Keratinocyte (primary cell): ENCODE data around the gene MAP7D1. TPM values are rescaled to one million over a fixed set of nuclear protein-coding genes. Genes with fewer than 3 reads are reported as not detected.

Experiments
- DNase-seq: peaks from one replicate; pipeline ENCODE4 v3.0.0-alpha.2; 2011; ENCODE audit warnings: low read depth, missing footprints, low spot score
- FAIRE-seq: peaks from 2 replicates; lab custom pipeline; 2011; peaks lifted over from hg19 to GRCh38; lab: Jason Lieb, UNC
- H2AFZ ChIP-seq: 2 replicates; pipeline ENCODE4 v1.6.0; 2012; ENCODE audit warnings: low read length, control low read depth, inconsistent platforms; ENCODE audit not compliant: control insufficient read depth
- H3K27ac ChIP-seq: 2 replicates; pipeline ENCODE4 v1.5.1; 2011; ENCODE audit warnings: low read length; ENCODE audit not compliant: control insufficient read depth, insufficient read depth
- H3K27me3 ChIP-seq: 3 replicates; pipeline ENCODE4 v1.6.0; 2011; ENCODE audit warnings: low read length; ENCODE audit not compliant: control insufficient read depth, insufficient read depth; ENCODE audit errors: extremely low read depth
- H3K36me3 ChIP-seq, 2 experiments: 2 replicates in 1 of 2; 3 replicates in 1 of 2; pipeline ENCODE4 v1.5.1; 2011; ENCODE audit warnings: low read length in 2 of 2, mild to moderate bottlenecking in 1 of 2; ENCODE audit not compliant: control insufficient read depth in 2 of 2, insufficient read depth in 2 of 2; ENCODE audit errors: extremely low read depth in 1 of 2
- H3K4me1 ChIP-seq: 3 replicates; pipeline ENCODE4 v1.5.1; 2011; ENCODE audit warnings: low read length; ENCODE audit not compliant: control insufficient read depth, insufficient read depth; ENCODE audit errors: extremely low read depth
- H3K4me2 ChIP-seq: 3 replicates; pipeline ENCODE4 v1.6.0; 2011; ENCODE audit warnings: low read depth, low read length; ENCODE audit not compliant: control insufficient read depth, insufficient read depth; ENCODE audit errors: extremely low read depth
- H3K4me3 ChIP-seq, 3 experiments: fragments of 200-600 bp in 1 of 3; sonication (generic) in 1 of 3; 2 replicates in 2 of 3; 3 replicates in 1 of 3; pipeline ENCODE4 v1.5.1; 2011 to 2016; ENCODE audit warnings: low read length in 3 of 3, mild to moderate bottlenecking in 3 of 3, control low read depth in 2 of 3, inconsistent platforms in 1 of 3, low read depth in 1 of 3, mixed read lengths in 1 of 3, mixed run types in 1 of 3, moderate library complexity in 1 of 3; ENCODE audit not compliant: control insufficient read depth in 2 of 3, insufficient read depth in 2 of 3; ENCODE audit errors: extremely low read depth in 1 of 3
- H3K79me2 ChIP-seq: 2 replicates; pipeline ENCODE4 v1.6.0; 2012; ENCODE audit warnings: low read length; ENCODE audit not compliant: control insufficient read depth, insufficient read depth
- H3K9ac ChIP-seq: 3 replicates; pipeline ENCODE4 v1.6.0; 2011; ENCODE audit warnings: low read length; ENCODE audit not compliant: control insufficient read depth, insufficient read depth; ENCODE audit errors: extremely low read depth
- H3K9me1 ChIP-seq: 3 replicates; pipeline ENCODE4 v1.6.0; 2011; ENCODE audit warnings: low read length; ENCODE audit not compliant: control insufficient read depth, insufficient read depth; ENCODE audit errors: extremely low read depth
- H3K9me3 ChIP-seq: 2 replicates; pipeline ENCODE4 v1.5.1; 2012; ENCODE audit warnings: low read depth, low read length; ENCODE audit not compliant: control insufficient read depth
- H4K20me1 ChIP-seq: 3 replicates; pipeline ENCODE4 v1.6.0; 2011; ENCODE audit warnings: low read length; ENCODE audit not compliant: control insufficient read depth, insufficient read depth; ENCODE audit errors: extremely low read depth
- EZH2 ChIP-seq: IDR thresholded peaks from one replicate; pipeline ENCODE4 v1.6.1; 2012; ENCODE audit warnings: inconsistent platforms, mild to moderate bottlenecking, low read length, moderate library complexity
- dilution Hi-C: fragments of 300-500 bp; cut with MboI; formaldehyde crosslinking; loops from one replicate; pipeline ENCODE4 v1.7.0; 2020; ENCODE audit warnings: low sequenced_read_pairs; ENCODE audit not compliant: extremely low pct_ligation_motif_present
- polyA plus RNA-seq, 5 experiments: library from polyadenylated mRNA; depleted of rRNA in 3 of 5; stranded (reverse) in 3 of 5; stranded (forward) in 1 of 5; unstranded in 1 of 5; fragments of >200 nt; gene quantifications; 1 replicate in 1 of 5; 2 replicates in 3 of 5; 3 replicates in 1 of 5; pipeline versions ENCODE4 v1.2.1 to v1.2.3, GENCODE V29; 2011 to 2012; ENCODE audit warnings: missing spikeins in 2 of 5, low read depth in 1 of 5, low replicate concordance in 1 of 5
- TF ChIP-seq, protein P1 (sequence below), 3 experiments: IDR thresholded peaks in 1 of 3; conservative IDR thresholded peaks in 1 of 3; optimal IDR thresholded peaks in 1 of 3; 2 replicates in 2 of 3; 3 replicates in 1 of 3; pipeline versions ENCODE3 to v1.5.1; 2011; ENCODE audit warnings: low read length in 3 of 3, mild to moderate bottlenecking in 3 of 3, moderate library complexity in 2 of 3, control low read depth in 1 of 3, inconsistent platforms in 1 of 3; ENCODE audit not compliant: insufficient read depth in 2 of 3; ENCODE audit errors: extremely low read depth in 1 of 3

The MAP7D1 gene
- polyA plus RNA-seq, 1 donor (not counting 4 experiments of a cell fraction or from before 2014, with no cell fraction given): 75.0 TPM

DNA sequence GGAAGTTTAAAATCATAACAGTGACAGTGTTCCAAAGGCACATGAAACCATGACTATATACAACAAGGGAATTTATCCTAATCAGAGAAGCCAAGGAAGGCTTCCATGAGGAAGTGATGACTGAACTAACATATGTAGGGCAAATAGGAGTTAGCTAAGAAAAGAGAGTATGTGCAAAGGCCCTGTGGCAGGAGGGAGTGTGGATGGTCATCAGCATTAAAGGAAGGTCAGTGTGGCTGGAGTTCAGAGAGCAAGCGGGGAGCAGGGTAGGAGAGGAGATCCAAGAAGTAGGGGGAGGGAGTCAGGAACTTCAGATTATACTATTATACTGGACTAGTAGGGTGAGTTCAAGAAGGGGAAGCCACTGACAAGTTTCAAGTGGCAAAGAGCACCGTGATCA lies 8.4 kb downstream of the MAP7D1 start:
- Histone ChIP-seq H3K4me3 (no peak overlapping the region), H3K79me2 (peaks cover 93% of the 10 kb centered on the region), H3K27ac (peak overlapping the region; percentile 98), H3K9me3 (no peaks in the 10 kb centered on the region), H3K27me3 (no peaks in the 10 kb centered on the region), H3K36me3 (peaks cover 13 to 44% of the 10 kb centered on the region in 2 experiments), H3K9me1 (no peaks in the 10 kb centered on the region), H3K4me1 (peaks cover 79% of the 10 kb centered on the region), H4K20me1 (no peaks in the 10 kb centered on the region), H2AFZ (no peak overlapping the region), H3K4me2 (no peak overlapping the region), H3K9ac (peak overlapping the region; percentile 9)
- dilution Hi-C loops: no loop called here
- TF ChIP-seq EZH2: no peak
- TF ChIP-seq, protein P1, sequence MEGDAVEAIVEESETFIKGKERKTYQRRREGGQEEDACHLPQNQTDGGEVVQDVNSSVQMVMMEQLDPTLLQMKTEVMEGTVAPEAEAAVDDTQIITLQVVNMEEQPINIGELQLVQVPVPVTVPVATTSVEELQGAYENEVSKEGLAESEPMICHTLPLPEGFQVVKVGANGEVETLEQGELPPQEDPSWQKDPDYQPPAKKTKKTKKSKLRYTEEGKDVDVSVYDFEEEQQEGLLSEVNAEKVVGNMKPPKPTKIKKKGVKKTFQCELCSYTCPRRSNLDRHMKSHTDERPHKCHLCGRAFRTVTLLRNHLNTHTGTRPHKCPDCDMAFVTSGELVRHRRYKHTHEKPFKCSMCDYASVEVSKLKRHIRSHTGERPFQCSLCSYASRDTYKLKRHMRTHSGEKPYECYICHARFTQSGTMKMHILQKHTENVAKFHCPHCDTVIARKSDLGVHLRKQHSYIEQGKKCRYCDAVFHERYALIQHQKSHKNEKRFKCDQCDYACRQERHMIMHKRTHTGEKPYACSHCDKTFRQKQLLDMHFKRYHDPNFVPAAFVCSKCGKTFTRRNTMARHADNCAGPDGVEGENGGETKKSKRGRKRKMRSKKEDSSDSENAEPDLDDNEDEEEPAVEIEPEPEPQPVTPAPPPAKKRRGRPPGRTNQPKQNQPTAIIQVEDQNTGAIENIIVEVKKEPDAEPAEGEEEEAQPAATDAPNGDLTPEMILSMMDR (optimal IDR thresholded peaks at IDR 0.05 in 1 of 3, IDR thresholded peaks at IDR 0.05 in 1 of 3, conservative IDR thresholded peaks at IDR 0.05 in 1 of 3; ENCODE audit: extremely low read depth in 1 of 3, insufficient read depth in 2 of 3, low read length in 3 of 3): no peak
- DNase-seq (no peak), FAIRE-seq (no peak)

DNA sequence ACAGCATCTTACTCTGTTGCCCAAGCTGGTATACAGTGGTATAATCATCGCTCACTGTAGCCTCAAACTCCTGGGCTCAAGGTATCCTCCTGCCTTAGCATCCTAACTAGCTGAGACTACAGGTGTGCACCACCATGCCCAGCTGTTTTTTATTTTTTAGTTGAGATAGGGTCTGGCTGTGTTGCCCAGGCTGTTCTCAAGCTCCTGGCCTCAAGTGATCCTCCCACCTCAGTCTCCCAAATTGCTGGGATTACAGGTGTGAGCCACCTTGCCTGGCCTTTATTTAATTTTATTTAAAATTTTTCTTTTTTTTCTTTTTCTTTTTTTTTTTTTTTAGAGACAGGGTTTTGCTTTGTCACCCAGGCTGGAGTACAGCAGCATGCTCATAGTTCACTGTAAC lies 9.2 kb downstream of the MAP7D1 start:
- no peak overlapping the region for H3K4me2 ChIP-seq
- no peak for TF ChIP-seq EZH2
- TF ChIP-seq, protein P1 (optimal IDR thresholded peaks at IDR 0.05 in 1 of 3, IDR thresholded peaks at IDR 0.05 in 1 of 3, conservative IDR thresholded peaks at IDR 0.05 in 1 of 3; ENCODE audit: extremely low read depth in 1 of 3, insufficient read depth in 2 of 3, low read length in 3 of 3): no peak
- H3K79me2 ChIP-seq: peaks cover 91% of the 10 kb centered on the region
- no peaks in the 10 kb centered on the region for H4K20me1 ChIP-seq
- no peaks in the 10 kb centered on the region for H3K9me3 ChIP-seq
- no peak overlapping the region for H2AFZ ChIP-seq
- FAIRE-seq (no peak), DNase-seq (no peak)
- H3K36me3 ChIP-seq: peaks cover 14 to 41% of the 10 kb centered on the region in 2 experiments
- H3K4me3 ChIP-seq: no peak overlapping the region
- H3K27ac ChIP-seq: peak overlapping the region; percentile 98
- H3K9me1 ChIP-seq: no peaks in the 10 kb centered on the region
- H3K9ac ChIP-seq: no peak overlapping the region
- dilution Hi-C loops: no loop called here
- no peaks in the 10 kb centered on the region for H3K27me3 ChIP-seq
- H3K4me1 ChIP-seq: peaks cover 79% of the 10 kb centered on the region
